GM18517 (cell line): ENCODE measurements around the gene SLAMF9.
A peak's percentile ranks its signal among the peaks of the same experiment; 100 is the strongest.

Experiments
- ATAC-seq: cut with Tn5 transposase; IDR thresholded peaks from one replicate; pipeline ENCODE4 v1.9.1; 2021; ENCODE audit warnings: mild to moderate bottlenecking, moderate library complexity; ENCODE audit not compliant: unreplicated experiment

Gene SLAMF9

GRCh38 chr1:159977364-159978106, 23.5 kb upstream of the SLAMF9 start:
- ATAC-seq, result no peak

- ATAC-seq, result no peak
Measured at GRCh38 chr1:159974350-159974965, 20.4 kb upstream of the SLAMF9 start.

- ATAC-seq, result no peak
Measured at GRCh38 chr1:159973350-159973940, 19.4 kb upstream of the SLAMF9 start.

GRCh38 chr1:159972443-159973205, 18.6 kb upstream of the SLAMF9 start:
- no peak for ATAC-seq

GRCh38 chr1:159970932-159971342, 16.9 kb upstream of the SLAMF9 start:
- ATAC-seq, result no peak

GRCh38 chr1:159968901-159969300, 14.9 kb upstream of the SLAMF9 start:
- ATAC-seq, result no peak

GRCh38 chr1:159965263-159965662, 11.2 kb upstream of the SLAMF9 start:
- ATAC-seq, result no peak

- ATAC-seq, result no peak
Measured at GRCh38 chr1:159964144-159964543, 10.1 kb upstream of the SLAMF9 start.

GRCh38 chr1:159962176-159962575, 8.1 kb upstream of the SLAMF9 start:
- no peak for ATAC-seq

- no peak for ATAC-seq
Measured at GRCh38 chr1:159961636-159962035, 7.6 kb upstream of the SLAMF9 start.

- ATAC-seq, result no peak
Measured at GRCh38 chr1:159960721-159961381, 6.8 kb upstream of the SLAMF9 start.

GRCh38 chr1:159959451-159959850, 5.4 kb upstream of the SLAMF9 start:
- ATAC-seq, result no peak

GRCh38 chr1:159958719-159959380, 4.8 kb upstream of the SLAMF9 start:
- peak; percentile 64 for ATAC-seq

- no peak for ATAC-seq
Measured at GRCh38 chr1:159957824-159958268, 3.8 kb upstream of the SLAMF9 start.

- no peak for ATAC-seq
Measured at GRCh38 chr1:159955456-159955855, 1.4 kb upstream of the SLAMF9 start.

- no peak for ATAC-seq
Measured at GRCh38 chr1:159952932-159953331, 1.1 kb downstream of the SLAMF9 start.

GRCh38 chr1:159951551-159951950, 2.5 kb downstream of the SLAMF9 start:
- ATAC-seq, result no peak

- no peak for ATAC-seq
Measured at GRCh38 chr1:159951016-159951415, 3.0 kb downstream of the SLAMF9 start.

- no peak for ATAC-seq
Measured at GRCh38 chr1:159949981-159950381, 4.1 kb downstream of the SLAMF9 start.

GRCh38 chr1:159949123-159949522, 4.9 kb downstream of the SLAMF9 start:
- no peak for ATAC-seq
